NCI-H2196 treated with DMSO at 0.1 percent for 48 hours (cell line): ENCODE measurements around the gene NTN3.

Experiments used
- DNase-seq: peaks from one replicate; lab custom pipeline; 2025; ENCODE audit not compliant: unreplicated experiment; lab: John Stamatoyannopoulos, UW

NTN3 gene

GRCh38 chr16:2513405-2514332 is 42.6 kb downstream of the NTN3 start, which contains the start of gene ATP6V0C:
ATP6V0C (plus strand) TSS chr16:2513952; CDS start chr16:2514104, 152 bp downstream.
- peak; percentile 91 for DNase-seq

- no peak for DNase-seq
These were observed 43.5 kb downstream of the NTN3 start for GRCh38 chr16:2514333-2515179.

- no peak for DNase-seq
These were observed 44.2 kb downstream of the NTN3 start for GRCh38 chr16:2515180-2515851.

GRCh38 chr16:2516391-2517240 is 45.5 kb downstream of the NTN3 start:
- no peak for DNase-seq

GRCh38 chr16:2517954-2518605 is 47.0 kb downstream of the NTN3 start:
- DNase-seq: no peak

- DNase-seq: no peak
These were observed 48.0 kb downstream of the NTN3 start for GRCh38 chr16:2518823-2519710.

GRCh38 chr16:2519711-2520080 is 48.6 kb downstream of the NTN3 start:
- no peak for DNase-seq

GRCh38 chr16:2520097-2520783 is 49.1 kb downstream of the NTN3 start, which contains the start of gene AMDHD2:
AMDHD2 (plus strand) TSS chr16:2520371; CDS start chr16:2520459, 88 bp downstream.
- DNase-seq: peak; percentile 88

- DNase-seq: no peak
These were observed 49.9 kb downstream of the NTN3 start for GRCh38 chr16:2520784-2521531.
